Suppressor macrophage treated with lipopolysaccharide for 4 hours (primary cell): Measurements from ENCODE around the gene TTPAL.

Experiments used
- DNase-seq: peaks from one replicate; pipeline ENCODE4 v3.0.0-alpha.2; 2020

Gene TTPAL

DNA sequence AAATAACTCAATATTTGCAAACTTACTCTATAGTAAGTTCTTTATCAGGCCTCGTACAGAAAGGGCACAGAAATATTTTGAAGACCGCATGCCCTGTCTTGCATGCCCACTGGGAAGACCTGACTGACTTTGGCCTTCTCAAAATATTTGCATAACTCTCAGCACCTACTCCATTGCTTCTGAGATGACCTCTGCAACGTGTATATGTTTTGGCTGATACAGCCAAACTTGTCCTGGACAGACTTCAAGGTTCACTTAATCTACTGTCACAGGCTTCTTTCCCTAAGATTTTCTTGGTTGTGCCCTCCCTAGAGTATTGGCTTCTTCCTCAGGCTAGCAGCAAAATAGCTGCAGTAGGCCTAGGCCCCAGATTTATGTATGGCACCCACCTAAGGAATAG lies 67.7 kb downstream of the TTPAL start:
- no peak for DNase-seq
